Bronchial smooth muscle cell (primary cell): ENCODE measurements around the gene AK1. TPM values are rescaled to one million over a fixed set of nuclear protein-coding genes. Genes with fewer than 3 reads are reported as not detected.

ENCODE experiments used
- total RNA-seq: library from RNA; depleted of rRNA; stranded (reverse); fragments of >200 nt; gene quantifications from 2 replicates; pipeline ENCODE4 v1.2.1, GENCODE V29; 2014

Gene AK1
- 45.9 and 81.7 TPM in 2 replicates for total RNA-seq

GRCh38 chr9:127877566-127877998 is at the start of gene AK1:
TSS of gene AK1 (minus strand) at chr9:127877675. CDS start at chr9:127874617, 3,058 bp downstream.

GRCh38 chr9:127916720-127917581 is 39.5 kb upstream of the AK1 start, which contains the start of gene ST6GALNAC4:
TSS of gene ST6GALNAC4 (minus strand) at chr9:127917041. CDS start at chr9:127916419, 622 bp downstream.

GRCh38 chr9:127899128-127899943 is 21.9 kb upstream of the AK1 start, which contains the start of gene ST6GALNAC6:
TSS of gene ST6GALNAC6 (minus strand) at chr9:127899603. CDS start at chr9:127897981, 1,622 bp downstream.

GRCh38 chr9:127854184-127854806 is 23.2 kb downstream of the AK1 start, which contains the start of gene ENG:
TSS of gene ENG (minus strand) at chr9:127854658. CDS start at chr9:127854355, 303 bp downstream.

Other genes with a start within 250 kb of the AK1 start
- gene CFAP157, start 170.7 kb downstream of the AK1 start, total RNA-seq = 0.09 and 0.16 TPM in 2 replicates
- gene PTRH1, start 162.0 kb downstream of the AK1 start, total RNA-seq = 17.3 and 27.4 TPM in 2 replicates
- gene TTC16, start 161.6 kb downstream of the AK1 start, total RNA-seq = 0.16 TPM in 1 of 2 replicates, not detected in the other
- 1.7 and 2.7 TPM in 2 replicates for gene TOR2A, start 142.4 kb downstream of the AK1 start, total RNA-seq
- not detected in 2 replicates for gene SH2D3C, start 99.0 kb downstream of the AK1 start, total RNA-seq
- gene CDK9, start 91.6 kb downstream of the AK1 start, total RNA-seq = 35.8 and 52.8 TPM in 2 replicates
- 52.9 and 54.1 TPM in 2 replicates for gene FPGS, start 74.8 kb downstream of the AK1 start, total RNA-seq
- 11.0 and 13.9 TPM in 2 replicates for gene ENG, start 23.0 kb downstream of the AK1 start, total RNA-seq
- 50.9 and 61.2 TPM in 2 replicates for gene ST6GALNAC6, start 21.9 kb upstream of the AK1 start, total RNA-seq
- gene ST6GALNAC4, start 39.4 kb upstream of the AK1 start, total RNA-seq = 23.0 and 24.5 TPM in 2 replicates
- gene PIP5KL1, start 53.1 kb upstream of the AK1 start, total RNA-seq = 3.5 and 4.3 TPM in 2 replicates
- gene DPM2, start 60.2 kb upstream of the AK1 start, total RNA-seq = 9.6 and 11.2 TPM in 2 replicates
- gene EEIG1, start 103.3 kb upstream of the AK1 start, total RNA-seq = 7.1 and 14.7 TPM in 2 replicates
- gene NAIF1, start 189.6 kb upstream of the AK1 start, total RNA-seq = 12.3 and 17.8 TPM in 2 replicates
- gene SLC25A25, start 190.6 kb upstream of the AK1 start, total RNA-seq = 18.3 and 20.0 TPM in 2 replicates